Thoracic aorta (tissue), 2 donors: ENCODE measurements around the gene AMMECR1. TPM values are rescaled to one million over a fixed set of nuclear protein-coding genes. Genes with fewer than 3 reads are reported as not detected.

Source experiments
- ATAC-seq: fragments of 150-250 bp; one replicate; pipeline ENCODE4 v1.8.0; 2017; ENCODE audit warnings: low read depth; ENCODE audit not compliant: insufficient number of reproducible peaks, low FRiP score
- DNase-seq: peaks from one replicate; pipeline ENCODE4 v3.0.0-alpha.2; 2020; ENCODE audit warnings: low spot score
- H3K27ac ChIP-seq, 2 donors: fragments of 200-600 bp; sonication (generic); 1 replicate in 1 of 2; 2 replicates in 1 of 2; pipeline ENCODE4 v1.5.1; 2016; ENCODE audit warnings: mild to moderate bottlenecking in 2 of 2, moderate library complexity in 2 of 2
- H3K27me3 ChIP-seq: fragments of 200-600 bp; sonication (generic); replicated peaks from 2 replicates; pipeline ENCODE4 v1.6.0; 2016; ENCODE audit warnings: mild to moderate bottlenecking; ENCODE audit not compliant: insufficient read depth
- H3K36me3 ChIP-seq: fragments of 200-600 bp; sonication (generic); one replicate; pipeline ENCODE4 v1.5.1; 2016
- H3K4me1 ChIP-seq, 2 donors: fragments of 200-600 bp; sonication (generic); 1 replicate in 1 of 2; 2 replicates in 1 of 2; pipeline versions ENCODE4 v1.5.1 to v1.6.0; 2016; ENCODE audit warnings: low read depth in 2 of 2, mild to moderate bottlenecking in 1 of 2; ENCODE audit not compliant: control insufficient read depth in 1 of 2
- H3K4me3 ChIP-seq: fragments of 200-600 bp; sonication (generic); 2 replicates; pipeline ENCODE4 v1.5.1; 2016; ENCODE audit warnings: mild to moderate bottlenecking
- H3K9me3 ChIP-seq: fragments of 200-600 bp; sonication (generic); 2 replicates; pipeline ENCODE4 v1.5.1; 2016
- CTCF ChIP-seq: fragments of 200-600 bp; sonication (generic); IDR thresholded peaks from one replicate; pipeline ENCODE4 v1.5.1; 2019; ENCODE audit warnings: antibody characterized with exemption
- total RNA-seq, 2 donors: library from RNA; depleted of rRNA; stranded (reverse); fragments of >200 nt; gene quantifications; one replicate each; pipeline versions ENCODE4 v1.1.0 to v1.2.3, GENCODE V29; 2016

Gene AMMECR1
- total RNA-seq, 2 donors from 2014 or later, result 3.0 to 8.5 TPM

- Histone ChIP-seq H3K27ac (no peak overlapping the region), H3K4me1 (no peaks in the 10 kb centered on the region), H3K4me3 (no peak overlapping the region), H3K36me3 (no peaks in the 10 kb centered on the region), H3K9me3 (no peaks in the 10 kb centered on the region), H3K27me3 (no peaks in the 10 kb centered on the region)
- no peak for ATAC-seq
- TF ChIP-seq CTCF, result no peak
- DNase-seq, result no peak
These were observed 125.4 kb downstream of the AMMECR1 start for GRCh38 chrX:110192516-110192915.

- no peak for DNase-seq
- no peak for TF ChIP-seq CTCF
- H3K27ac ChIP-seq, result no peak overlapping the region
- H3K4me1 ChIP-seq, result no peaks in the 10 kb centered on the region
- no peak for ATAC-seq
- no peak overlapping the region for H3K4me3 ChIP-seq
- no peaks in the 10 kb centered on the region for H3K36me3 ChIP-seq
- no peaks in the 10 kb centered on the region for H3K9me3 ChIP-seq
- H3K27me3 ChIP-seq, result no peaks in the 10 kb centered on the region
These were observed 129.0 kb downstream of the AMMECR1 start for GRCh38 chrX:110188701-110189558.

GRCh38 chrX:110183314-110183713 is 134.6 kb downstream of the AMMECR1 start:
- H3K9me3 ChIP-seq, result no peaks in the 10 kb centered on the region
- no peaks in the 10 kb centered on the region for H3K36me3 ChIP-seq
- ATAC-seq (no peak), DNase-seq (no peak)
- no peak for TF ChIP-seq CTCF
- no peak overlapping the region for H3K4me3 ChIP-seq
- peaks cover 4% of the 10 kb centered on the region in 2 donors for H3K4me1 ChIP-seq
- no peaks in the 10 kb centered on the region for H3K27me3 ChIP-seq
- H3K27ac ChIP-seq, result no peak overlapping the region

GRCh38 chrX:110182865-110183264 is 135.0 kb downstream of the AMMECR1 start:
- DNase-seq (no peak), ATAC-seq (no peak)
- H3K27ac ChIP-seq, result no peak overlapping the region
- no peaks in the 10 kb centered on the region for H3K27me3 ChIP-seq
- H3K4me3 ChIP-seq, result no peak overlapping the region
- no peaks in the 10 kb centered on the region for H3K36me3 ChIP-seq
- no peak for TF ChIP-seq CTCF
- H3K4me1 ChIP-seq, result peaks cover 4% of the 10 kb centered on the region in 2 donors
- no peaks in the 10 kb centered on the region for H3K9me3 ChIP-seq

- TF ChIP-seq CTCF, result no peak
- ATAC-seq (no peak), DNase-seq (no peak)
- no peak overlapping the region for H3K4me3 ChIP-seq
- H3K9me3 ChIP-seq, result no peaks in the 10 kb centered on the region
- peaks cover 4% of the 10 kb centered on the region in 2 donors for H3K4me1 ChIP-seq
- H3K36me3 ChIP-seq, result no peaks in the 10 kb centered on the region
- no peaks in the 10 kb centered on the region for H3K27me3 ChIP-seq
- no peak overlapping the region for H3K27ac ChIP-seq
These were observed 135.5 kb downstream of the AMMECR1 start for GRCh38 chrX:110182362-110182761.
